Neuron (in vitro differentiated cells): Measurements from ENCODE around the gene BCL2L12.
"Not testable (repeated sequence)": the region's sequence is repeated elsewhere in the genome, so short reads cannot be mapped to it uniquely, and the experiment has no call there.

Experiments
- H2AFZ ChIP-seq: one replicate; pipeline ENCODE4 v1.6.1; 2013; ENCODE audit warnings: low read depth, mild to moderate bottlenecking, inconsistent platforms, low read length, moderate library complexity
- H3K27me3 ChIP-seq: one replicate; pipeline ENCODE4 v1.6.1; 2013; ENCODE audit warnings: low read length; ENCODE audit not compliant: insufficient read depth
- H3K36me3 ChIP-seq: one replicate; pipeline ENCODE4 v1.6.1; 2013; ENCODE audit warnings: low read length; ENCODE audit not compliant: insufficient read depth
- H3K4me1 ChIP-seq: one replicate; pipeline ENCODE4 v1.6.1; 2013; ENCODE audit warnings: low read length; ENCODE audit not compliant: insufficient read depth
- H3K4me3 ChIP-seq: 2 replicates; pipeline ENCODE4 v1.5.1; 2013; ENCODE audit warnings: mild to moderate bottlenecking, low read length, moderate library complexity
- H3K9me3 ChIP-seq: one replicate; pipeline ENCODE4 v1.6.1; 2013; ENCODE audit warnings: low read length

The BCL2L12 gene

GRCh38 chr19:49665351-49666119 lies at the start of gene BCL2L12, which contains the start of gene IRF3:
TSS of gene BCL2L12 (plus strand) at chr19:49665933. CDS start at chr19:49666693, 760 bp downstream.
TSS of gene IRF3 (minus strand) at chr19:49665857. CDS start at chr19:49664838, 1,019 bp downstream.
- Histone ChIP-seq H3K9me3 (no peaks in the 10 kb centered on the region), H3K4me1 (peaks cover 14% of the 10 kb centered on the region), H3K4me3 (peak within 1 kb of the TSS; percentile 65), H3K27me3 (no peaks in the 10 kb centered on the region), H2AFZ (no peak within 1 kb of the TSS), H3K36me3 (peaks cover 29% of the 10 kb centered on the region)

- Histone ChIP-seq H3K36me3 (peaks cover 78% of the 10 kb centered on the region), H3K9me3 (no peaks in the 10 kb centered on the region), H2AFZ (no peak overlapping the region), H3K4me3 (no peak overlapping the region), H3K27me3 (no peaks in the 10 kb centered on the region), H3K4me1 (no peaks in the 10 kb centered on the region)
These were observed 49.2 kb upstream of the BCL2L12 start for GRCh38 chr19:49616532-49616931.

- H3K36me3 ChIP-seq: peaks cover 82% of the 10 kb centered on the region
- no peak overlapping the region for H3K4me3 ChIP-seq
- no peak overlapping the region for H2AFZ ChIP-seq
These were observed 48.8 kb upstream of the BCL2L12 start for GRCh38 chr19:49616945-49617344.

GRCh38 chr19:49617860-49618259 lies 47.9 kb upstream of the BCL2L12 start:
- not testable (repeated sequence) for H3K4me3 ChIP-seq, H2AFZ ChIP-seq, H3K9me3 ChIP-seq, H3K27me3 ChIP-seq, H3K4me1 ChIP-seq
- H3K36me3 ChIP-seq: peaks cover 79% of the 10 kb centered on the region

More at GRCh38 chr19:49616945-49617344, 48.8 kb upstream of the BCL2L12 start:
- Histone ChIP-seq H3K9me3 (no peaks in the 10 kb centered on the region), H3K4me1 (no peaks in the 10 kb centered on the region), H3K27me3 (no peaks in the 10 kb centered on the region)

- H3K4me1 ChIP-seq: no peaks in the 10 kb centered on the region
- H3K27me3 ChIP-seq: no peaks in the 10 kb centered on the region
- H3K4me3 ChIP-seq: no peak overlapping the region
- H3K36me3 ChIP-seq: peaks cover 52% of the 10 kb centered on the region
- H2AFZ ChIP-seq: no peak overlapping the region
- H3K9me3 ChIP-seq: no peaks in the 10 kb centered on the region
These were observed 40.5 kb upstream of the BCL2L12 start for GRCh38 chr19:49624967-49625910.

- Histone ChIP-seq H3K9me3 (no peaks in the 10 kb centered on the region), H3K4me1 (no peaks in the 10 kb centered on the region), H3K36me3 (peaks cover 46% of the 10 kb centered on the region), H2AFZ (no peak overlapping the region), H3K4me3 (no peak overlapping the region), H3K27me3 (no peaks in the 10 kb centered on the region)
These were observed 39.5 kb upstream of the BCL2L12 start for GRCh38 chr19:49626226-49626625.

- H3K36me3 ChIP-seq: peaks cover 25% of the 10 kb centered on the region
- H2AFZ ChIP-seq: no peak overlapping the region
- H3K4me3 ChIP-seq: no peak overlapping the region
- no peaks in the 10 kb centered on the region for H3K27me3 ChIP-seq
- no peaks in the 10 kb centered on the region for H3K9me3 ChIP-seq
- no peaks in the 10 kb centered on the region for H3K4me1 ChIP-seq
These were observed 36.1 kb upstream of the BCL2L12 start for GRCh38 chr19:49629659-49630058.

- Histone ChIP-seq H3K4me1 (peaks cover 4% of the 10 kb centered on the region), H2AFZ (no peak overlapping the region), H3K36me3 (peaks cover 14% of the 10 kb centered on the region), H3K4me3 (no peak overlapping the region), H3K27me3 (no peaks in the 10 kb centered on the region), H3K9me3 (no peaks in the 10 kb centered on the region)
These were observed 34.6 kb upstream of the BCL2L12 start for GRCh38 chr19:49631014-49631588.

- peaks cover 10% of the 10 kb centered on the region for H3K4me1 ChIP-seq
- no peak overlapping the region for H2AFZ ChIP-seq
- peaks cover 8% of the 10 kb centered on the region for H3K36me3 ChIP-seq
- no peaks in the 10 kb centered on the region for H3K9me3 ChIP-seq
- H3K27me3 ChIP-seq: no peaks in the 10 kb centered on the region
- no peak overlapping the region for H3K4me3 ChIP-seq
These were observed 34.0 kb upstream of the BCL2L12 start for GRCh38 chr19:49631610-49632192.

- H3K4me3 ChIP-seq: no peak overlapping the region
- H3K36me3 ChIP-seq: peaks cover 8% of the 10 kb centered on the region
- H3K9me3 ChIP-seq: no peaks in the 10 kb centered on the region
- peaks cover 13% of the 10 kb centered on the region for H3K4me1 ChIP-seq
- no peak overlapping the region for H2AFZ ChIP-seq
- no peaks in the 10 kb centered on the region for H3K27me3 ChIP-seq
These were observed 33.2 kb upstream of the BCL2L12 start for GRCh38 chr19:49632576-49632975.

- not testable (repeated sequence) for H2AFZ ChIP-seq, H3K4me3 ChIP-seq, H3K36me3 ChIP-seq, H3K27me3 ChIP-seq, H3K9me3 ChIP-seq
- H3K4me1 ChIP-seq: peaks cover 19% of the 10 kb centered on the region
These were observed 32.5 kb upstream of the BCL2L12 start for GRCh38 chr19:49633273-49633672.

GRCh38 chr19:49635530-49636232 lies 30.1 kb upstream of the BCL2L12 start:
- no peak overlapping the region for H2AFZ ChIP-seq
- H3K27me3 ChIP-seq: no peaks in the 10 kb centered on the region
- peaks cover 26% of the 10 kb centered on the region for H3K4me1 ChIP-seq
- H3K36me3 ChIP-seq: no peaks in the 10 kb centered on the region
- H3K4me3 ChIP-seq: no peak overlapping the region
- no peaks in the 10 kb centered on the region for H3K9me3 ChIP-seq
